Stimulated activated CD8-positive, alpha-beta memory T cell treated with anti-CD3 and anti-CD28 coated beads, Interleukin-4, amount 100 ng/mL, for 24 hours (primary cell): ENCODE measurements around the gene MX1.

Experiments used
- DNase-seq: peaks from one replicate; pipeline ENCODE4 v3.0.0-alpha.2; 2020; ENCODE audit warnings: low read depth

Gene MX1

GRCh38 chr21:41432562-41433460 is 6.8 kb downstream of the MX1 start:
- DNase-seq, result no peak

DNA sequence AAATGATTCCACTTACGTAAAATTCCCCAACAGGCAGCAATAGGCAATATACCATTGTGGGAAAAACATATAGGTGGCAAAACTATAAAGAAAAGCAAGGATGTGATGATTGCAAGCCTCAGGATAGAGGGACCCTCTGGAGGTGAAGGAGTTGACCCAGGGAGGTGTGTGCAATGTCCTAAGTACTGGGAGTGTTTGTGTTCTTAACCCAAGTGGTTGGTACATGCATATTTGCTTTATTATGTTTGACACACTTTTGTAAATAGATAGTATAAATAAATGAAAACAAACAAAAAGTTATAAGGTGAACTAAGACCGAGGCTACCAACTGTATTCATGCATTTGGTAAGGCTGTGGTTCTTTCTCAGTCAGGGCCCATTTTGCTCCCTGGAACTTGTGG is 7.5 kb downstream of the MX1 start:
- no peak for DNase-seq

- no peak for DNase-seq
These were observed 9.7 kb downstream of the MX1 start for GRCh38 chr21:41435706-41436105.

DNA sequence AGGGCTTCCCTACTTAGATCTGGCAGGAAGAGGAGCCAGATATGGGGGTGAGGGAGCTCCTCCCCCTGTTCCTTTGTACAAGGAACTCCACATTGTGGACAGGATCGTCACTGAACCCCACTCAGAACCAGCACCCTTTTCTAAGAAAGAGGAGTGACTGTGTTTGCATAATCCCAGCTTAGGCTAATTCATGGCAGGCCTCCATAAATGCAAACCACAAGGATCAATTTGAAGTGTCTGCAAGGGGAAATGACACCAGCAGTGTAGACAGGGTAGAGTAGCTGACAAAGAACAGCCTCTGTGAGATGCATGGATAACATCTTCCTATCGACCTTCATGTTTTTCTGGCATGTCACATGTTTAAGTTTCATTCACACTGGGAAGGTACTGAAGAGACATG is 11.7 kb downstream of the MX1 start:
- DNase-seq, result no peak

DNA sequence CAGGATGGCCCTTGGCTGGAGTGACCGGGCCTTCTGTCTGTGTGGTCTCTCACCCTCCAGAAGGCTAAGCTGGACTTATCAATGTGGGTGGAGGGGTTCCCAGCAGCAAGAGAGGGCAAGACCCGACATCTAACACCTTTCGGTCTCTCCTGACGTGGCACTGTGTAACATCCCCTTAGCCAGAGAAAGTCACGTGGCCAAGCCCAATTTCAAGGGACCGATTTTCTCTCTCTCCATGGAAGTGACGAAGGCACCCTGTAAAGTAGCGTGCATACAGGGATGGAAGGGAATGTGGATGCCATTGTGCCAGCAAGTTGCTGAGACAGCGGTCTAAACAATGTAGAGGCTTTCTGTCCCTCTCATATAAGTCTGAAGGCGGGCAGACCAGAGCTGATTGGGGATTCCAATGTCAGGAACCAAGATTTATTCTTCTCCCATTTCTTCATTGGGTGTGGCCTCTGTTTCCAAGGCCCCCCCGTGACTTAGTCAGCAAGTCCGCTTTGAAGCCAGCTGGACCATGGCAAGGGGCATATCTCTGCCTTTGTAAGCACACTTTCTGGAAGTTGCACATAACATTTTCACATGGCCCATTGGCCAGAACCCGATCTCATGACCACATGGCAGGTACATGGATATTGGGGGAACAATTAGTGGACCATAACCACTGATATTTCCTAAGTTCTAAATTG is 12.5 kb downstream of the MX1 start:
- no peak for DNase-seq

DNA sequence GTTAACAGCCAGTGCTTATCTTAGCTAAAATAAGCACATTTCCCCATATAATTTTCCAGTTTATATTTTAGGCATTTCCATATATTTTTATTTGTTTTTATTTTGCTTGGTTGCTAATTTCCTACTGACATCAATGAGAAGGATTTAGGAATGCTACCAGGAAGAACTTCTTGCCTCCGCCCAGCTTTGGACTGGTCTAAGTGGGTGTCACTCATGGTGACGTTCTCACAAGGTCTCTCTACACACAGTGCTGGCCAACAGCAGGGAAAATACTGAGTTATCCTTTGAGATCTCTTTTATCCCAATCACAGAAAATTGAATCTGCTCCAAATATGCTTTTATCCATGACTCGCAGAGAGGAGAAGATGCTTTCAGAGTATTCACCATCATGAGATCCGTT is 13.2 kb downstream of the MX1 start:
- DNase-seq, result no peak

DNA sequence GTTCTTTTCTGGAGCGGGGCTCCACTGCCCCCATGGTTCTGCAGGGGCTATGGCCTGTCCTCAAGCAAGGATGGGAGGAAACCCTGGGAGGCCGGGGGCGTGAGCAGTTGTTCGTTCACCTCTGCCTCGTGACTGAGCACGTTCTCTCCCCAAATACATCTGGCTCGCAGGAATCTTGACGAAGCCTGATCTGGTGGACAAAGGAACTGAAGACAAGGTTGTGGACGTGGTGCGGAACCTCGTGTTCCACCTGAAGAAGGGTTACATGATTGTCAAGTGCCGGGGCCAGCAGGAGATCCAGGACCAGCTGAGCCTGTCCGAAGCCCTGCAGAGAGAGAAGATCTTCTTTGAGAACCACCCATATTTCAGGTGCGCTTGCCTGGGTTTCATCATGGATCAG is 15.5 kb downstream of the MX1 start:
- no peak for DNase-seq

DNA sequence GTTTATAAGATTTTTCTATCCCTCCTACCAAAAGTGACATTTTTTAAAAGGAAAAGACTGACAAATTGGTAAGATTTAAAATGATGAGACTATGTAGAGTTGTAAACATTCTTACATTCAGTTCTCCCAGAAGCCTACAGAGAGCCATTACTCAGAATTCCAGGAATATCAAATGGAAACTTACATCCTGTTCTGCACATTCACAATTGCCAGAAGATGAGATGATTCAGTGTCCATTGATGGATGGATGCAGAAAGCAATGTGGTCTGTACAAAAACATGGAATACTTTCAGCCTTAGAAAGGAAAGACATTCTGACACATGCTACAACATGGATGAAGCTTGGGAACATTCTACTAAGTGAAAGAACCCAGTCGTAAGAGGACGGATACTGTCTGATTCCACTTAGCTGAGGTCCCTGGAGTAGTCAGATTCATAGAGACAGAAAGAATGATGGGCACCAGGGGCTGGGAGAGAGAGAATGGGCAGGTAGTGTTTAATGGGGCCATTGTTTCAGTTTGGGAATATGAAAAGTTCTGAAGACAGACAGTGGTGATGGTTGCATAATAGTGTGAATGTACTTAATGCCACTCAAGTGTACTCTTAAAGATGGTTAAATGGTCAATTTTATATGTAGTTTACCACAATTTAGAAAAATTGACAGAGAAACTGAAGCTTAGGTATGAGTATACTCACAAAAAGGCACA is 16.6 kb downstream of the MX1 start:
- no peak for DNase-seq

DNA sequence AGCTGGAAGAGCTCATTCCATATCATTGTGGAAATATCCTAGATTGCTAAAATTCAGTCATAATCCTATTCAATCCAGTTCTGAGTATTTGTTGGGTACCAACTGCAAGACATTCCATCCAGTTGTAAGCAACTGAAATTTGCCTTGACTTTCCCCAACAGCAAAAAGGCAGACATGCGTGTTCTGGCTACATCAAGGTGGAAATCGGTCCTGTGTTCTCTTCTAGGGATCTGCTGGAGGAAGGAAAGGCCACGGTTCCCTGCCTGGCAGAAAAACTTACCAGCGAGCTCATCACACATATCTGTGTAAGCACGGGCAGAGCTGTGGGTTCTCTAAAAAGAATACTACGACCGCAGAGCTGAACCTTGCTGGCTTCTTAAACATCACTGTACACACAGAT is 17.5 kb downstream of the MX1 start:
- no peak for DNase-seq

DNA sequence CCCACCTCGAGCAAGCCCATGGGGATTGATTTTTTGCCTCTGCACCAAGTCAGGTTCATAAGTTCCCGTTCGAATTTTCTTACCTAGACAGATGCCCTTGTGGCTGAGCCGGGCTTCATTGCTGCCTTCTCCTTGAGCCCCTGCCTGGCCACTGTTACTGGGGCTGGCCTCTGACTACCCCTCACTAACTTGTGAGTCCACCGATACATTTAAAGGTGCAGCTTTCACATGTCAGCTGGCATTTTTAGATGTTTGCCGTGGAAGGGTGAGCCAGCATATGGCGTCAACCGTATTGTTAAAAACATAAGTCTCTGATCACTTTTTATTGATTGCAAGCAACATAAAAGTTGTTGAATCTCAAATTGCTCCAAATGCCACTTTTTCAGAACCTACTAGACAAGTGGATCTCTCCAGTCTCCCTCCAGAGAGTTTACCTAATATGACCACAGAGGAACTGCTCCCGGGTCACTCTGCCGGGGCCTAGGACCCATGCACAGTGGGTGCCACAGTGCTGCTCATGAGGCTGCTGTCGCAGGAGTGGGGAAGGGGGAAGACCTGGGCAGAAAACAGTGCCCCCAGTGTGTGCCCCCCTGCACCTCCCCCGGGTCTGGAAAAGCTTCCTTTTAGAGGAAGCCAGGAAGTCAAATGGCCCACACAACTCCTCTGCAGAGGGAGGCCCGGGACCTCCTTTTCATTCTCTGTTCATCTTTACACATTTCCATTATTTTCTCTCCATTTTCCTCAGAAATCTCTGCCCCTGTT is 18.8 kb downstream of the MX1 start:
- DNase-seq, result no peak

DNA sequence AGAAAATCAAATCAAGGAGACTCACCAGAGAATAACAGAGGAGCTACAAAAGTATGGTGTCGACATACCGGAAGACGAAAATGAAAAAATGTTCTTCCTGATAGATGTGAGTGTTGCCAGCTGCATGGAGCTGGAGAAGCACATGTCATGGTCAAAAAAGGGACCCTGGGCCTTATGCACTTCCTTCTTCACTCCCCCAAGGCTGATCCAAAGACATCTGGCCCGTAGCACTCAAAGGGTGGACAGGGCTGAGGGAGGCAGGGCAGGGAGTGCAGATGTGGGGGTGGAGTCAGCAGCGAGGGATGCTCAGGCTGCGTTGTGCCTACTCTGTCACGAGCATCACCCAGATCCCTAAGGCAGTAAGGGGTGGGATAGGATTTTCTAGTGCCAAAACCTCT is 19.4 kb downstream of the MX1 start:
- no peak for DNase-seq

DNA sequence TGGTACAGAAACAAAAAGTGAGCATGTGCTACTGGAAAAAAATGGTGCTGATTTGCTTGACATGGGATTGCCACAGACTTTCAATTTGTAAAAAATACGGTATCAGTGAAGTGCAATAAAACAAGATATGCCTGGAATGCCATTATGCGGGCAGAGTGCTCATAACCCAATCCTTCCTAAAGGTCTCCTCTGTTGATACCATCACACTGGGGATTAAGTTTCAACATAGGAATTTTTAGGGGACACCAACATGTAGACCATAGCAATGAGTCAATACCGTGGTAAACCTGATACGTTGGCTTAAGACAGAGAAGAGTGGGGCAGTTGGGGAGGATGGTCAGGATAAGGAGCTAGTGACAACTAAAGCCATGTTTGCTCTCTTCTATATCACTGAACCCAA is 20.5 kb downstream of the MX1 start:
- DNase-seq, result no peak

DNA sequence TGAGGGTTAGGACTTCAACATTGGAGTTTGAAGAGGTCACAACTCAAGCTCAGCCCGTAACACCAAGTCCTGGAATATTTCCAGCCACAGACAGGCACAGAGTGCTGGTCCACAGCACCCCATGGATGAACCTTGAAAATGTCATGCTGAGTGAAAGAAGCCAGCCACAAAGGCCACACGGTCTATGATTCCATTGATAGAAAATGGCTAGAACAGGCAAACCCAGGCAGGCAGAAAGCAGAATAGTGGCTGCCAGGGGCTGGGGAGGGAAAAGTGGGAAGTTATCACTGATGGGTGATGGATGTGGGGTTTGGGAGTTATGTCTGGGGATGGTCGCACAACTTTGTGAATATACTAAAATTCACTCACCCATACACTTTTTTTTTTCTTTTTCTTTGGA is 21.3 kb downstream of the MX1 start:
- no peak for DNase-seq

DNA sequence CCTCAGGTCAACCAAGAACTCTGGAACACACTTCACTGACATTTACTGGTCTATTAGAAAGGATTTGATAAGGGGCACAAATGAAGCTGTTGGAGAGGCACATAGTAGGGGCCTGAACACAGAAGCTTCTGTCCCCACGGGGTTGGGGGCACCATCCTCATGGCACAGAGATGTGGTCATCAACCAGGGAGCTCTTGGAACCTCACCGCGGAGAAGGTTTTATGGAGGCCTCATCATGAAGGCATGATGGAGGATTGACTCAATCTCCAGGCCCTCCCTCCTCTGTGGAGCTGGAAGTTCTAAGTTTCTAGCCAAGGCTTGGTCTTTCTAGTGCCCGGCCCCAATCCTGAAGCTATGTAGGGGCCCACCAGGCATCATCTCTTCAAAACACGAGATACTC is 23.6 kb downstream of the MX1 start:
- DNase-seq, result no peak

GRCh38 chr21:41451753-41452676 is 26.0 kb downstream of the MX1 start:
- no peak for DNase-seq

GRCh38 chr21:41453198-41453597 is 27.2 kb downstream of the MX1 start:
- no peak for DNase-seq

- no peak for DNase-seq
These were observed 27.7 kb downstream of the MX1 start for GRCh38 chr21:41453761-41454160.

DNA sequence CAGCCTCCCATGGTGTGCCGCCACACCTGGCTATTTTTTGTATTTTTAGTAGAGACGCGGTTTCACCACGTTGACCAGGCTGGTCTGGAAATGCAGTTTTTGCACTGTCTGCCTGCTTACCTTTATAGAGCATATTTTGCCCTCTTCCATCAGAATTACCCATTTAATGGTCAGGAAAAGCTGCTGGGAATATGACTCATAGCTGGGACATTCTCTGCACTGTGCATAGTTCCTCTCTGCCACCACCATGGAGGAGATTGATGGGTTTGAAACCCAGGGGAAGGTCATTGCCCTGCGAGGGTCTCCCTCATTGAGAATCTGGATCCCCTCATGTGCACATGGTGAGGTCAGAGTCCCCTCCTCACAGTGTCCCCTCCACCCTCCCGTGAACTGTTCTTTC is 32.1 kb downstream of the MX1 start:
- no peak for DNase-seq

GRCh38 chr21:41458559-41458958 is 32.5 kb downstream of the MX1 start:
- DNase-seq, result no peak

- no peak for DNase-seq
These were observed 34.0 kb downstream of the MX1 start for GRCh38 chr21:41459884-41460534.
